Epithelial cell of prostate (primary cell): ENCODE data around the gene HLCS.
"Not testable (repeated sequence)": the region's sequence is repeated elsewhere in the genome, so short reads cannot be mapped to it uniquely, and the experiment has no call there.

ENCODE experiments used
- DNase-seq: peaks from one replicate; pipeline ENCODE4 v3.0.0-alpha.2; 2011; ENCODE audit warnings: low read depth, low spot score
- H3K27ac ChIP-seq: fragments of 450-650 bp; 2 replicates; pipeline ENCODE4 v1.5.1; 2017; ENCODE audit warnings: mild to moderate bottlenecking

Gene HLCS

GRCh38 chr21:36820176-36821031 is 146.1 kb downstream of the HLCS start:
- no peak overlapping the region for H3K27ac ChIP-seq
- DNase-seq = no peak

GRCh38 chr21:36817732-36818450 is 148.6 kb downstream of the HLCS start:
- no peak for DNase-seq
- H3K27ac ChIP-seq = no peak overlapping the region

- H3K27ac ChIP-seq = no peak overlapping the region
- DNase-seq = no peak
Observed at GRCh38 chr21:36816561-36817130, 149.8 kb downstream of the HLCS start.

DNA sequence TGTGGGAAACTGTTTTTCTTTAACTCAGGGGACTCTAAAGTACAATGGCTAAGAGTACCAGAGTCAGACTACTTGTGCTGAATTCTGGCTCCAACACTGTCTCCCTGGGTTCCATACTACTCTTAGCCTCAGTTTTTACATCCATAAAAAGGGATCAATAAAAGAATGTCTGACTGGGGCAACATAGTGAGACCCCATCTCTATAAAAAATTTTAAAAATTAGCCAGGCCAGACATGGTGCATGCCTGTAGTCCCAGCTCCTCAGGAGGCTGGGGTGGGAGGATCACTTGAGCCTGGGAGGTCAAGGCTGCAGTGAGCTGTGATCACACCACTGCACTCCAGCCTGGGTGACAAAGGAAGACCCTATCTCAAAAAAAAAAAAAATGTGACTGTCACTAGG is 150.4 kb downstream of the HLCS start:
- not testable (repeated sequence) for DNase-seq, H3K27ac ChIP-seq

DNA sequence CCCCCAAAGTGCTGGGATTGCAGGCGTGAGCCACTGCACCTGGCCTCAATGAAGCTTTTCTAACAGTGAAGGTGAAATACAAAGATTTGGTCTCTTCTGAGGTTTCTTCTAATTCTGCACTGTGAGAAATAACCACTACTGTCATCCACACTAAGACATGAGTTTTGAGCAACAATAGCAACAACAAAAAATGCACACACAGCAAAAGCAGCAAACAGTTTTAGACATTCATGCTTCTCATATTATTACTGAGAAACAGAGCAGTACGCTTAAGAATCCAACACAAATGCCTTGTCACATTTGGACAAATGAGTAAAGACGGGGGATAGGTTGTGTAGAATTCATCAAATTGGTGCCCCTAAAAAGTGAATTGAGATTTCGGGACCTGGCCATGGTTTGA is 151.2 kb downstream of the HLCS start:
- no peak overlapping the region for H3K27ac ChIP-seq
- no peak for DNase-seq

DNA sequence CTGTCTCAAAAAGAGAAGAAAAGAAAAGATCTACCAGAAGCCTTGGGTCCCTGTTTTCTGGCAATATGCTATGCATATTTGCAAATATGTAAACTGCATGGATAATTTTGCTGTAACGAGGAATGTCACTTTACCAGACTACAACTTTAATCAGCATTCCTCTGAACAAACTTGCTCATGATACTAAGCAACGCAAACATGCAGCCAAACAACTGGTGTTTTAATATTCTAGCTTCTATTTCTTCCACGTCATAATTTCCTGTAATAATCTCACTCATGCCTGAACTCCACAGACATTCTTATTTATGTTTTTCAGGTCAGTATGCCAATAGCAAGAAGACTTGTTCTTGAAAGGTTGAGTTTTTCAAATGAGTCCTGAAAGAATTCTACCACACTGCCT is 153.4 kb downstream of the HLCS start:
- H3K27ac ChIP-seq = no peak overlapping the region
- no peak for DNase-seq

DNA sequence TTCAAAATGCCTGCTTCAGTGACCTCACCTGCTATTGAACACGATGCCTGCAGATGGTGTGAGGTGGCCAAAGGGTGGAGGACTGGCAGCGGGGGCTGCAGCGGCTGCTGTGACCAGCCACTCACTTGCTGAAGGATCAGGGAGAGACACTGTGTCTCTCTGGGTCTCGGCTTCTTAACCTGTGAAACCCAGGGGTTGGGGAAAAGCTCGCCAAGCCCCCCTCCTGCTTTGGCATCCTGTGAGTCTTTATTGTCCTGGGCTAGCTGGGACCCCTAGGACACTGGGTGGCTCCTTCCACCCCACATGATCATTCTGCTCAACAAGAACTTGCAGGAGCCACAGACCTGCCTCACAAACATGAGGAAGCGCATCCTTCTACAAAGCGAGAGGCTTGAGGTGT is 154.7 kb downstream of the HLCS start:
- no peak overlapping the region for H3K27ac ChIP-seq
- no peak for DNase-seq

- no peak for DNase-seq
- H3K27ac ChIP-seq = no peak overlapping the region
Observed at GRCh38 chr21:36810443-36810842, 156.0 kb downstream of the HLCS start.

GRCh38 chr21:36807422-36807928 is 159.0 kb downstream of the HLCS start:
- no peak for DNase-seq
- H3K27ac ChIP-seq = no peak overlapping the region

DNA sequence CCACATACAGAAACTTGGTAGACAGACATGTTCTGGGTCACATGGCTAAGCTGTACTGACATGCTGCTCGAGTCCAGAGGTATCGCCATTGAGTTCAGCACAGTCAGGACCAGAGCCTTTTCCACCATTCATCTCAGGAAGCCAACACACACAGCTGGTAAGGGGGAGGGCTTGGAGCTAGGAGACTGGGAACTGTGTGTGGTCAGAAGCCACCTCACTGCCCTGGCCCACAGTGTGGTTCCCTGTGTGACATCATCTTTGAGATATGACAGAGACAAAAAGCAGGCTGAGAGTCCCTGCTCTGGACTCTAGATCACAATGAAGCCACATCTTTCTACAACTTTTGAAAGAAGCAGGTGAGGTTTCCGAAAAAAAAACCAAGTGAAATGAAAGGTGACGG is 160.4 kb downstream of the HLCS start:
- no peak for DNase-seq
- H3K27ac ChIP-seq = no peak overlapping the region

DNA sequence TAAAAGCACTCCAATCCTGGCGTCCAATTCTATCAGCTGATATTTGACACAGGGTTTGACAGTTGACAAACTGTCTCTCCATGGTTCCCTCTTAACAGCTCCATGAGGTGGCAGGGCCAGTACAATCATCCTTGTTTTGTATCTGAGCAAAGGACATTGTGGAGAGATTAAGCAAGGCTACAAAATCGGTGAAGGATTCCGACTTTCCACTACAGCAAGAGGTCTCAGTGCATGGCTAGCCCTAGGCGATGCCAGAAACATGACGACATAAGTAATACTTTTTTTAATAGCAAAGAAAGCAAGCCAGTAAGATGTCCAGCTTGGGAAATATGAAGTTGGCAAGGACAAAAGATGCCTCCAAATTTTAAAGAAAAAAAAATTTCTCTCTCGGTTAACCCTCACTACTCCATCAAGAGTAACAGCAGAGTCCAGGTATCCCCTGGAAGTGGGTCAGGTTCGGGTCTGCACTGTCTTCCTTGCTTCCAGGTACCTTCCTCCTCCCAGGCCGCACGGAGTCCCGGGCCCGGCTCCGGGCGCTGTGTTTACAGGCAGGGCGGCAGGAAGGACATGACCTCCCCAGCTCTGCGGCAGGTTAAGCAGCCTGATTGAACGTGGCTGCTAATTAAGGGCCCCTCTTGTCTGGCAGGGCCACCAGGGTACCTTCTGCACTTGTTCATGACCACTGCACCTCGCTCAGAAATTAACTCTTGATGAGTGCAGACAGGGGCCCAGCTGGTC is 161.4 kb downstream of the HLCS start:
- no peak for DNase-seq
- H3K27ac ChIP-seq = no peak overlapping the region

DNA sequence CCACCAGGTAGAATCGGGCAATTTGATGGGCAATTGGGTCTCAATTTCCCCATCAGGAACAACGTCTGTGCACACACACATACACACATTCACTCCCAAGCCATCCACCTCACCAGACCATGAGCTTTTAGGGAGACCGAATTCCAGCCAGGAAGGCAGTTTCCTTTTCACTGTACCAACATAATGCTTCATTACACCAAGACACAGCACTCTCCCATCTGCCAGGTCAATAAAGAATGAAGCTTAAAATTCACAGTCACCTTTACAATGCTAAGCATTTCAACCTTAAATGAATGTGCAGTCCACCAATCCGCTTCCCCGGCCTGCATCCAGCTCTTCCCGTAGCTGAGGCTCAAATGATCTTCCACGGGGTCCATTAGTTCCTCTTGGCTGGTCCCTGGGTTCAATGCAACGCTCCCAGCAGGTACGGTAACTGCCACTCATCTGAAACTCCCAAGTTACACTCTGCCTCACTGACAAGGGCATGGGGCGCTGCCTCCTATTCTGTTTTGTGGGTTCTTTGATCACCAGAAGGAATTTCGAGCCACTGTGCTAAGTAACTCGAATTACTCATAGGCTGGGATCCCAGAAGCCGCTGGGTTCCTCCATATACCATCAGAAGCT is 162.5 kb downstream of the HLCS start:
- DNase-seq = no peak

DNA sequence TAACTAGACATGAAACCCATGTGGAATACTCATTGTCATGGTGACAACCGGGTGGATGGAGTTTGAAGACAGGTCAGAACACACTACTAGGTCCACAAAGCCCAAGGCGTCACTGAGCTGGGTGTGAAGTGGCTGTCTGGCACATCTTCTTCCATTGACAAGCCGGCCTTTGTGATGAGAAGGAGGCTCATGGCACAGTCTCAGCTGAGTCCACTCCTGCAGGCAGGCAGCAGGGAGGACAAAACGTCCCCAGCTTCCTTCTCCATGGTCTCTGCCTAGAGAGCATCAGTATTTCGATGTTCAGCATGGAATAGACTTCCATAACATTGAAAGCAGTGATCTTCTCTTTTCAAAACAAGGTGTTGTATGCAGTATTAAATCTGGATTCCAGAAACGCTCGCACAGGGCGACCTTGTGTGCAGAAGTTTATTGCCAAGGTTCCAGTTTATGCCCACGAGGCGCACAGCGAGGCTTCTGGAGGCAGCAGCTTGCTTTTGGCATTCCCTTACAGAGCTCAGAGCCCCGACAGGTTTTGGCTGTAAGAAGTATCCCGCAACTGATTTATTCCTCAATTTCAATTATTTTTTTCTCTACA is 163.3 kb downstream of the HLCS start:
- no peak overlapping the region for H3K27ac ChIP-seq
- no peak for DNase-seq

More for the DNA sequence above, 162.5 kb downstream of the HLCS start:
- H3K27ac ChIP-seq = no peak overlapping the region

DNA sequence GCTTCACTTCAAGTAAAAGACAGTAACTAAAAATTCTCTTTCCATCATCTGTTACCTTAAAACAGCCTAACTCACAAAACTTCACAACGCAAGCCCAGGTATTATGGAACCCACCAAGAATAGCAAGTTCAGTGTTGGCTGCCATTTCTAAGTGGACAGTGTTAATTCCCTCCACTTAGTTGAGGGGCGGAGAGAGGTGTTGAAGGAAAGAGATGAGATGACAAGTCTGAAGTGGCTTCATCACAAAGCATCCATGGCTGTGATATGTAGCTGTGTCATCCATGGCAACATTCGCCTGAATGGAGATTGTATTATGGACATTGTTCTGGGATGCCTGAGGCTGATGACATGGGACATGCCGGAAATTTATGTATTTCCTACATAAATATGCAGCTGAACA is 165.7 kb downstream of the HLCS start:
- DNase-seq = no peak
- H3K27ac ChIP-seq = no peak overlapping the region

- no peak overlapping the region for H3K27ac ChIP-seq
- DNase-seq = no peak
Observed at GRCh38 chr21:36799869-36800268, 166.6 kb downstream of the HLCS start.

DNA sequence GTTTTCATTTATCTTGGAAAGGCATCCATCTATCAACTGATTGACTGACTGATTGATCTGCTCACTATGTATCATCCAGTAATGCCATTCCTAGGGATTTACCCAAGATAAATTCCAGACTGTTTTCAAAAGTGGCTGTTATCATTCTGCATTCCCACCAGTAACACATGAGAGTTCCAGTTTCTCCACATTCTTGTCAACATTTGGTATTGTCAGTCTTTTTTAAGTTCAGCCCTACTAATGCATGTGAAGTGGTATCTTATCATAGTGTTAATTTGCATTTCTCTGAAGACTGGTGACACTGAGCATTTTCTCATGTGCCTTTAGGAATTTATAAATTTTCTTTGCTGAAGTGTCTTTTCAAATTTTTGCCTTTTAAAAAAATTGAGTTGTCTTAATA is 168.0 kb downstream of the HLCS start:
- DNase-seq = no peak
- no peak overlapping the region for H3K27ac ChIP-seq

DNA sequence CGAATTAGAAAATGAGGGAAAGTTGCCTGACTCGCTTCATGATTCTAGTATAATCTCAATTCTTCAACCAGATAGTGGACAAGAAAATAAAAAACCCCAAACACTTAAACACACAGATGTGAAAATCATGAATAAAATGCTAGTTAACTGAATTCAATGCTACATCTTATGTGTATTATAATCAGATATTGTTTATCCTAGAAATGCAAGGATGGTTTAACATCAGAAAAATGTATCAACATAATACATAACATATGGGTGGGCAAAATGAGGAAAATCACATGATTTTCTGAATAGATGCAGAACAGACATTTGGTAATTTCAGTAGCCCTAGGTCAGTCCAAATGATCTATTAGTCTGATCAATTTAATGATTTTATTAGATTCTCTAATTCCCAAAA is 170.4 kb downstream of the HLCS start:
- no peak for DNase-seq
- no peak overlapping the region for H3K27ac ChIP-seq

DNA sequence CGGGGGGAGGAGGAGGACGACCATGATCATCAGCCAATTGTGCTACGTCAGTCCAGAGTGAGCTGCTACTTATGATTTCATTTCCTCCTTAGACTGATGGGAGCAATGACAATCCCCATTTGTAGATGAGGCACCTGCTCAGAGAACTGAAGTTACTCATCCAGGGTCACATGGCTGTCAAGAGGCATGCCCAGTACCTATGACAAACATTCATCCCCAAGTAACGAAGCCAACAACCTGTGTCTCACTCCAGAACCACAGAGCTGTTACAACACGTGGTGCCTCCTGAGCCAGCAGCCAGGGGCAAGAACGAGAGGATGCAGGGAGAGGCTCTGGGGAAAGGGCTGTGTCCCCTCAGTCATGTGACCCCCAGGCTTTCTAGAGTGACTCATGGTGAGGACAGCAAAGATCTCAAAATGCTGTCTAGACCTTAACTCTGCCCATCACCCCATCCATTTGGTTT is 173.9 kb downstream of the HLCS start:
- peak overlapping the region; percentile 43 for H3K27ac ChIP-seq
- peak; percentile 92 for DNase-seq

- H3K27ac ChIP-seq = peak overlapping the region; percentile 43
- DNase-seq = no peak
Observed at GRCh38 chr21:36791695-36792470, 174.6 kb downstream of the HLCS start.
